B cell (primary cell): ENCODE data around the gene ESR1. TPM values are rescaled to one million over a fixed set of nuclear protein-coding genes. Genes with fewer than 3 reads are reported as not detected.

ENCODE experiments used
- ATAC-seq: fragments of 200-7000 bp; cut with Tn5 transposase; one replicate; pipeline ENCODE4 v1.10.0; 2021; ENCODE audit warnings: low read depth, mild to moderate bottlenecking, moderate number of reproducible peaks, moderate library complexity
- CTCF ChIA-PET: fragments of 350-600 bp; sonication (Branson Sonifier 250); formaldehyde crosslinking; loops from one replicate; lab custom pipeline; 2021; ENCODE audit warnings: antibody characterized with exemption, inconsistent platforms; lab: Charles Lee
- POLR2A ChIA-PET: fragments of 350-600 bp; sonication (Branson Sonifier 250); formaldehyde crosslinking; loops from one replicate; lab custom pipeline; 2021; ENCODE audit warnings: antibody characterized with exemption; lab: Charles Lee
- DNase-seq: peaks from one replicate; pipeline ENCODE4 v3.0.0; 2013
- H2AFZ ChIP-seq: 2 replicates; pipeline ENCODE4 v1.6.1; 2012; ENCODE audit warnings: mild to moderate bottlenecking, low read depth, low read length; ENCODE audit not compliant: insufficient read depth, poor library complexity, severe bottlenecking
- H3K27ac ChIP-seq, 2 donors: 1 replicate in 1 of 2; 2 replicates in 1 of 2; pipeline ENCODE4 v1.5.1; 2012 to 2013; ENCODE audit warnings: low read length in 2 of 2, mild to moderate bottlenecking in 2 of 2, moderate library complexity in 1 of 2
- H3K27me3 ChIP-seq, 4 experiments: fragments of 200-600 bp in 1 of 4; sonication (generic) in 1 of 4; replicated peaks in 1 of 4; 1 replicate in 2 of 4; 2 replicates in 2 of 4; pipeline versions ENCODE4 v1.6.1 to v1.7.0; 2013 to 2016; ENCODE audit warnings: low read length in 3 of 4, mild to moderate bottlenecking in 2 of 4, mixed read lengths in 1 of 4, moderate library complexity in 1 of 4; ENCODE audit not compliant: insufficient read depth in 4 of 4, control insufficient read depth in 3 of 4; ENCODE audit errors: control extremely low read depth in 1 of 4
- H3K36me3 ChIP-seq, 2 experiments: replicated peaks in 1 of 2; 1 replicate in 1 of 2; 2 replicates in 1 of 2; pipeline versions ENCODE4 v1.6.1 to v1.7.1; 2013; ENCODE audit warnings: low read length in 1 of 2; ENCODE audit not compliant: insufficient read depth in 2 of 2, control insufficient read depth in 1 of 2; ENCODE audit errors: control extremely low read depth in 1 of 2, extremely low read depth in 1 of 2
- H3K4me1 ChIP-seq, 2 donors: fragments of 200-600 bp in 1 of 2; sonication (generic) in 1 of 2; 1 replicate in 1 of 2; 2 replicates in 1 of 2; pipeline versions ENCODE4 v1.5.1 to v1.6.1; 2013 to 2017; ENCODE audit warnings: low read length in 2 of 2; ENCODE audit not compliant: control insufficient read depth in 2 of 2, insufficient read depth in 2 of 2
- H3K4me2 ChIP-seq: replicated peaks from 2 replicates; pipeline ENCODE3; 2012; ENCODE audit warnings: mild to moderate bottlenecking, low read depth, low read length; ENCODE audit not compliant: poor library complexity, severe bottlenecking
- H3K4me3 ChIP-seq, 5 experiments: fragments of 200-600 bp in 1 of 5; sonication (generic) in 1 of 5; 1 replicate in 3 of 5; 2 replicates in 2 of 5; pipeline versions ENCODE4 v1.5.1 to v1.7.0; 2011 to 2016; ENCODE audit warnings: low read length in 4 of 5, mild to moderate bottlenecking in 4 of 5, low read depth in 2 of 5, control low read depth in 1 of 5, moderate library complexity in 1 of 5; ENCODE audit not compliant: insufficient read depth in 1 of 5; ENCODE audit errors: control extremely low read depth in 1 of 5, extremely low read depth in 1 of 5
- H3K79me2 ChIP-seq: fragments of 200-600 bp; sonication (generic); one replicate; pipeline ENCODE4 v1.6.0; 2016; ENCODE audit warnings: low read length; ENCODE audit not compliant: control insufficient read depth, insufficient read depth
- H3K9ac ChIP-seq: fragments of 200-600 bp; sonication (generic); 2 replicates; pipeline ENCODE4 v1.6.1; 2017; ENCODE audit warnings: mild to moderate bottlenecking, low read length, moderate library complexity
- H3K9me3 ChIP-seq, 3 donors: one replicate each; pipeline versions ENCODE4 v1.6.1 to v1.7.1; 2013; ENCODE audit warnings: low read length in 2 of 3; ENCODE audit not compliant: control insufficient read depth in 2 of 3, insufficient read depth in 1 of 3; ENCODE audit errors: control extremely low read depth in 1 of 3
- H4K20me1 ChIP-seq: 2 replicates; pipeline ENCODE4 v1.6.0; 2012; ENCODE audit warnings: mild to moderate bottlenecking, low read length; ENCODE audit not compliant: insufficient read depth, control insufficient read depth, poor library complexity, severe bottlenecking
- H3K27ac Mint-ChIP-seq: one replicate; pipeline ENCODE4 v1.8.0; 2021; ENCODE audit warnings: mixed read lengths
- H3K27me3 Mint-ChIP-seq: one replicate; pipeline ENCODE4 v1.8.0; 2021; ENCODE audit warnings: mixed read lengths
- H3K4me1 Mint-ChIP-seq: one replicate; pipeline ENCODE4 v1.8.0; 2021; ENCODE audit warnings: mixed read lengths
- H3K4me3 Mint-ChIP-seq: one replicate; pipeline ENCODE4 v1.8.0; 2021; ENCODE audit warnings: mixed read lengths
- H3K9me3 Mint-ChIP-seq: one replicate; pipeline ENCODE4 v1.8.0; 2022; ENCODE audit warnings: mixed read lengths; ENCODE audit not compliant: insufficient read depth
- EZH2 ChIP-seq: IDR thresholded peaks from 2 replicates; pipeline ENCODE4 v1.6.1; 2012; ENCODE audit warnings: borderline replicate concordance, low read depth, mild to moderate bottlenecking, moderate library complexity, low read length; ENCODE audit not compliant: insufficient read depth, poor library complexity, severe bottlenecking
- WGBS: methylation state at CpG from one replicate; pipeline ENCODE4 v1.1.5; 2013; ENCODE audit warnings: missing lambda C conversion rate; ENCODE audit not compliant: insufficient coverage; 5-methylcytosine and 5-hydroxymethylcytosine counted together
- intact Hi-C: fragments of 100-400 bp; cut with micrococcal nuclease; formaldehyde crosslinking; loops from one replicate; pipeline ENCODE4 v1.10.0; 2022
- polyA plus RNA-seq: library from polyadenylated mRNA; depleted of rRNA; stranded (reverse); fragments of >200 nt; gene quantifications from 2 replicates; pipeline ENCODE4 v1.2.3, GENCODE V29; 2012
- total RNA-seq, 2 donors: library from RNA; stranded (reverse); fragments of 120-200 nt in 1 of 2; gene quantifications; 1 replicate in 1 of 2; 2 replicates in 1 of 2; pipeline versions ENCODE4 v1.2.3 to v1.2.4, GENCODE V29; 2013 to 2022
- TF ChIP-seq, protein P1 (sequence below): fragments of 200-600 bp; IDR thresholded peaks from one replicate; pipeline ENCODE4 v1.8.0; 2022; ENCODE audit warnings: antibody characterized with exemption, mild to moderate bottlenecking

Gene ESR1
- total and polyA plus RNA-seq, 2 donors (not counting 1 experiment from before 2014, with no cell fraction given), result 0.46 to 5.9 TPM

DNA sequence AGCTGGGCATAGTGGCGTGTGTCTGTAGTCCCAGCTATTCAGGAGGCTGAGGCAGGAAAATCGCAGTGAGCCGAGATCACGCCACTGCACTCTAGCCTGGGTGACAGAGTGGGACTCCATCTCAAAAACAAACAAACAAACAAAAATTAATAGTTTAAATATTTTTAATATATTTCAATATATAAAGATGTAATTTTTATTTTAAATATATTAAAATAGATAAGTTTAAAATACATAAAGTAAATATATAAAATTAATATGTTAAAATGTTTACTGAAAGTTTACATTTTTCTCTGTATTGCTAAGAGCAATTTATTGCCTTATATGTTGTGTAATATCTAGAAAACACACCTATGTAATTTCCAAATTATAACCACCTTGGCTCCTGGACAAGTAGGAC, 44.7 kb upstream of the ESR1 start:
- intact Hi-C loops, result loop anchor here (10.0 kb wide), 2 partner anchors 68 to 572 kb away; no protein-coding TSS in a partner anchor
- no peak for TF ChIP-seq EZH2
- TF ChIP-seq, protein P1, sequence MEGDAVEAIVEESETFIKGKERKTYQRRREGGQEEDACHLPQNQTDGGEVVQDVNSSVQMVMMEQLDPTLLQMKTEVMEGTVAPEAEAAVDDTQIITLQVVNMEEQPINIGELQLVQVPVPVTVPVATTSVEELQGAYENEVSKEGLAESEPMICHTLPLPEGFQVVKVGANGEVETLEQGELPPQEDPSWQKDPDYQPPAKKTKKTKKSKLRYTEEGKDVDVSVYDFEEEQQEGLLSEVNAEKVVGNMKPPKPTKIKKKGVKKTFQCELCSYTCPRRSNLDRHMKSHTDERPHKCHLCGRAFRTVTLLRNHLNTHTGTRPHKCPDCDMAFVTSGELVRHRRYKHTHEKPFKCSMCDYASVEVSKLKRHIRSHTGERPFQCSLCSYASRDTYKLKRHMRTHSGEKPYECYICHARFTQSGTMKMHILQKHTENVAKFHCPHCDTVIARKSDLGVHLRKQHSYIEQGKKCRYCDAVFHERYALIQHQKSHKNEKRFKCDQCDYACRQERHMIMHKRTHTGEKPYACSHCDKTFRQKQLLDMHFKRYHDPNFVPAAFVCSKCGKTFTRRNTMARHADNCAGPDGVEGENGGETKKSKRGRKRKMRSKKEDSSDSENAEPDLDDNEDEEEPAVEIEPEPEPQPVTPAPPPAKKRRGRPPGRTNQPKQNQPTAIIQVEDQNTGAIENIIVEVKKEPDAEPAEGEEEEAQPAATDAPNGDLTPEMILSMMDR, result no peak
- H3K4me2 ChIP-seq, result no peak overlapping the region
- H3K27ac Mint-ChIP-seq, result no peak overlapping the region
- ChIA-PET CTCF (interaction anchor here (0.6 to 2.1 kb wide), 4 partner anchors 72 to 514 kb away, joined by 3 to 19 read pairs (median 4); no protein-coding TSS in a partner anchor), POLR2A (no interaction called here)
- no peaks in the 10 kb centered on the region for H3K27me3 Mint-ChIP-seq
- H3K4me3 Mint-ChIP-seq, result no peak overlapping the region
- no peaks in the 10 kb centered on the region for H4K20me1 ChIP-seq
- no peaks in the 10 kb centered on the region for H3K36me3 ChIP-seq
- H3K27me3 ChIP-seq, result no peaks in the 10 kb centered on the region
- ATAC-seq, result no peak
- H2AFZ ChIP-seq, result no peak overlapping the region
- no peak overlapping the region for H3K27ac ChIP-seq
- no peaks in the 10 kb centered on the region for H3K9me3 Mint-ChIP-seq
- peaks cover 28% of the 10 kb centered on the region for H3K4me1 Mint-ChIP-seq
- DNase-seq, result no peak
- H3K4me3 ChIP-seq, result no peak overlapping the region
- no peaks in the 10 kb centered on the region for H3K9me3 ChIP-seq
- no CpG with 5 or more reads among the region's 4 CpGs for WGBS
- H3K4me1 ChIP-seq, result peaks cover 10 to 15% of the 10 kb centered on the region in 2 donors
- no peaks in the 10 kb centered on the region for H3K79me2 ChIP-seq
- H3K9ac ChIP-seq, result no peak overlapping the region

DNA sequence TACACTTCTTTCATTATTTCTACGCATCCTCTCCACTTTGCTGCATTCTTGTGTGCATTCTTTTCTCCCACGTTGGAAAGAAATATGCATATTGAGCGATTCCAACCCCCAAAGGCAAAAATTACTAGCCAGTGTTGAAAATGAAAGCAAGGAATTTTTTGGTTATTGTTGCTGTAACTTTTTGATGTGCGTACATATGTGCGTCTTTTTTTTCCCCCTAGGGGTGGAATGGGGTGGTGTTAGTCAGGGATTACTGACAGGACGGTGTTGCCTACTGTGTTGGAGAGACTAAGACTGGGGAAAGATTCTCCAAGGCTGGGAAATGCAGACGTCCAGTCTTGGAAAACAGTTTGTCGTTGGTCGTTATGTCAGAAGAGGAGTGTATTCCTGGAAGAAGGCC, 44.2 kb upstream of the ESR1 start:
- H3K27me3 Mint-ChIP-seq, result no peaks in the 10 kb centered on the region
- Histone ChIP-seq H3K4me1 (peaks cover 5 to 12% of the 10 kb centered on the region in 2 donors), H3K36me3 (no peaks in the 10 kb centered on the region), H3K4me2 (no peak overlapping the region), H3K9me3 (no peaks in the 10 kb centered on the region), H3K27ac (no peak overlapping the region), H3K79me2 (no peaks in the 10 kb centered on the region), H4K20me1 (no peaks in the 10 kb centered on the region), H3K4me3 (no peak overlapping the region), H2AFZ (no peak overlapping the region), H3K9ac (no peak overlapping the region), H3K27me3 (no peaks in the 10 kb centered on the region)
- intact Hi-C loops, result loop anchor here (10.0 kb wide), 2 partner anchors 69 to 571 kb away; no protein-coding TSS in a partner anchor
- DNase-seq (no peak), ATAC-seq (no peak)
- ChIA-PET CTCF (interaction anchor here (0.6 to 2.1 kb wide), 3 partner anchors 362 to 514 kb away, joined by 3 to 19 read pairs (median 4); no protein-coding TSS in a partner anchor), POLR2A (no interaction called here)
- peaks cover 23% of the 10 kb centered on the region for H3K4me1 Mint-ChIP-seq
- no peak overlapping the region for H3K27ac Mint-ChIP-seq
- H3K4me3 Mint-ChIP-seq, result no peak overlapping the region
- H3K9me3 Mint-ChIP-seq, result no peaks in the 10 kb centered on the region
- WGBS, result 100% methylated on average over 2 of the region's 9 CpGs
- TF ChIP-seq EZH2, result no peak
- TF ChIP-seq, protein P1, result no peak
